Measurements from ENCODE around the gene IGF2. TPM values are rescaled to one million over a fixed set of nuclear protein-coding genes. Genes with fewer than 3 reads are reported as not detected.

Gene IGF2
- total and polyA plus RNA-seq, 2 of the 8 experiments (the other 6 are each of a cell fraction or from before 2014, with no cell fraction given): 0.74 to 1.5 TPM

GRCh38 chr11:2122907-2123627, 16.1 kb downstream of the IGF2 start:
- Histone ChIP-seq H3K27me3 (replicated peaks in 1 of 4; ENCODE audit: control insufficient read depth in 3 of 4, extremely low read depth in 1 of 4, insufficient read depth in 3 of 4, low read length in 3 of 4) (no peaks in the 10 kb centered on the region; a peak in 1 of 7 replicates), H2BK15ac (ENCODE audit: low read length) (no peak overlapping the region), H3K9me3 (ENCODE audit: insufficient read depth in 2 of 2, low read depth in 1 of 2, low read length in 1 of 2) (no peaks in the 10 kb centered on the region), H3K79me1 (ENCODE audit: low read depth, low read length) (no peaks in the 10 kb centered on the region), H2AFZ (ENCODE audit: low read length) (no peak overlapping the region), H3K4me2 (ENCODE audit: insufficient read depth in 1 of 2, low read depth in 2 of 2, low read length in 2 of 2) (no peak overlapping the region), H4K5ac (ENCODE audit: insufficient read length, low read depth, low read length) (no peak overlapping the region), H4K20me1 (replicated peaks in 1 of 2; ENCODE audit: control insufficient read depth in 1 of 2, insufficient read depth in 2 of 2, low read length in 2 of 2) (peaks cover 0 to 3% of the 10 kb centered on the region in 2 experiments), H3K9ac (replicated peaks in 1 of 4; ENCODE audit: extremely low read depth in 1 of 4, low read depth in 3 of 4, low read length in 3 of 4) (no peak overlapping the region), H2BK12ac (ENCODE audit: low read depth, low read length) (no peak overlapping the region), H2BK120ac (replicated peaks; ENCODE audit: low read depth, low read length) (no peak overlapping the region), H3K4me1 (replicated peaks in 1 of 4; ENCODE audit: control insufficient read depth in 3 of 4, insufficient read depth in 4 of 4, low read length in 3 of 4) (peaks cover 0 to 5% (median 0%) of the 10 kb centered on the region in 4 experiments; a peak in 1 of 7 replicates), H2AK5ac (ENCODE audit: low read depth, low read length) (no peak overlapping the region), H3K36me3 (ENCODE audit: control insufficient read depth in 2 of 4, insufficient read depth in 4 of 4, low read length in 3 of 4) (no peaks in the 10 kb centered on the region), H2BK5ac (ENCODE audit: low read depth, low read length) (no peak overlapping the region), H3K4ac (replicated peaks; ENCODE audit: insufficient read length, low read depth, low read length) (no peak overlapping the region), H4K91ac (replicated peaks; ENCODE audit: insufficient read length, low read length) (no peak overlapping the region), H3K14ac (ENCODE audit: insufficient read length) (no peak overlapping the region), H3K27ac (ENCODE audit: low read depth, low read length) (no peak overlapping the region), H3K79me2 (ENCODE audit: control insufficient read depth in 1 of 2, insufficient read depth in 2 of 2, low read length in 2 of 2) (no peaks in the 10 kb centered on the region), H3K56ac (replicated peaks; ENCODE audit: insufficient read length, low read depth, low read length) (no peak overlapping the region), H3K23ac (ENCODE audit: insufficient read length) (no peak overlapping the region), H3K4me3 (ENCODE audit: extremely low read depth in 1 of 4, insufficient read depth in 2 of 4, low read depth in 3 of 4, low read length in 4 of 4) (no peak overlapping the region), H2BK20ac (ENCODE audit: low read length) (no peak overlapping the region), H3K23me2 (ENCODE audit: low read depth, low read length) (peaks cover 18% of the 10 kb centered on the region; the same call in 1 of the 2 replicates), H4K8ac (ENCODE audit: extremely low read depth, insufficient read depth, low read length) (peak overlapping the region; percentile 7; the same call in 1 of the 2 replicates), H3K18ac (ENCODE audit: extremely low read depth, low read length) (no peak overlapping the region)
- DNase-seq (ENCODE audit: low read depth in 1 of 2, low spot score in 2 of 2) (peak in 1 of 2 experiments; percentile 52), FAIRE-seq (no peak)
- ChIA-PET POLR2A (ENCODE audit: partially characterized antibody) (interaction anchor here (0.6 kb wide), 1 partner anchor 280 kb away, joined by 3 read pairs; no protein-coding TSS in a partner anchor), CTCF (ENCODE audit: partially characterized antibody) (interaction anchor here (1.0 to 1.4 kb wide), 5 partner anchors 14 to 142 kb away, joined by 3 to 9 read pairs (median 3); no protein-coding TSS in a partner anchor)
- WGBS, 2 experiments (ENCODE audit: extremely low coverage in 1 of 2, insufficient coverage in 1 of 2, insufficient read length in 1 of 2, insufficient replicate concordance in 2 of 2, low coverage in 1 of 2, low lambda C conversion rate in 2 of 2, missing lambda C conversion rate in 1 of 2): 77% methylated on average over 3 of the region's 13 CpGs; no CpG with 5 or more reads in 1 of the 2 experiments
- no peak for TF ChIP-seq KDM1A (IDR thresholded peaks at IDR 0.05; ENCODE audit: borderline replicate concordance, low read length)

Measured in H1 (cell line).